T-helper 17 cell (primary cell): ENCODE results near the gene UGT2B15. TPM values are rescaled to one million over a fixed set of nuclear protein-coding genes. Genes with fewer than 3 reads are reported as not detected.
"Not testable (repeated sequence)": the region's sequence is repeated elsewhere in the genome, so short reads cannot be mapped to it uniquely, and the experiment has no call there.

ENCODE experiments used
- ATAC-seq: fragments of 150-1000 bp; cut with Tn5 transposase; 2 replicates; pipeline ENCODE4 v1.10.0; 2021; ENCODE audit warnings: mild to moderate bottlenecking, moderate library complexity
- DNase-seq, 3 donors: peaks; one replicate each; pipeline versions ENCODE4 v3.0.0 to v3.0.0-alpha.2; 2020 to 2021
- H3K9me3 ChIP-seq: one replicate; pipeline ENCODE4 v1.7.0; 2013; ENCODE audit warnings: low read length, mild to moderate bottlenecking; ENCODE audit not compliant: control insufficient read depth, poor library complexity, severe bottlenecking
- H3K27ac Mint-ChIP-seq: one replicate; pipeline ENCODE4 v1.8.0; 2022; ENCODE audit warnings: mild to moderate bottlenecking, moderate library complexity, mixed read lengths
- H3K27me3 Mint-ChIP-seq: one replicate; pipeline ENCODE4 v1.8.0; 2022; ENCODE audit warnings: mixed read lengths
- H3K36me3 Mint-ChIP-seq: one replicate; pipeline ENCODE4 v1.8.0; 2022; ENCODE audit warnings: low read depth, mixed read lengths
- H3K4me1 Mint-ChIP-seq: one replicate; pipeline ENCODE4 v1.8.0; 2022; ENCODE audit warnings: mild to moderate bottlenecking, mixed read lengths
- H3K4me3 Mint-ChIP-seq: one replicate; pipeline ENCODE4 v1.8.0; 2022; ENCODE audit warnings: mild to moderate bottlenecking, moderate library complexity, mixed read lengths
- total RNA-seq, 4 donors: library from RNA in 2 of 4; stranded (reverse) in 2 of 4; gene quantifications; one replicate each; pipeline ENCODE4 v1.2.3 and lab custom pipeline; 2022 to 2026

The UGT2B15 gene
- total RNA-seq, 2 donors from 2014 or later, result not detected

- DNase-seq, H3K4me1 Mint-ChIP-seq, H3K36me3 Mint-ChIP-seq, ATAC-seq, H3K4me3 Mint-ChIP-seq, H3K9me3 ChIP-seq, H3K27me3 Mint-ChIP-seq, H3K27ac Mint-ChIP-seq: not testable (repeated sequence)
Observed at GRCh38 chr4:68671217-68671616, 765 bp upstream of the UGT2B15 start.

DNA sequence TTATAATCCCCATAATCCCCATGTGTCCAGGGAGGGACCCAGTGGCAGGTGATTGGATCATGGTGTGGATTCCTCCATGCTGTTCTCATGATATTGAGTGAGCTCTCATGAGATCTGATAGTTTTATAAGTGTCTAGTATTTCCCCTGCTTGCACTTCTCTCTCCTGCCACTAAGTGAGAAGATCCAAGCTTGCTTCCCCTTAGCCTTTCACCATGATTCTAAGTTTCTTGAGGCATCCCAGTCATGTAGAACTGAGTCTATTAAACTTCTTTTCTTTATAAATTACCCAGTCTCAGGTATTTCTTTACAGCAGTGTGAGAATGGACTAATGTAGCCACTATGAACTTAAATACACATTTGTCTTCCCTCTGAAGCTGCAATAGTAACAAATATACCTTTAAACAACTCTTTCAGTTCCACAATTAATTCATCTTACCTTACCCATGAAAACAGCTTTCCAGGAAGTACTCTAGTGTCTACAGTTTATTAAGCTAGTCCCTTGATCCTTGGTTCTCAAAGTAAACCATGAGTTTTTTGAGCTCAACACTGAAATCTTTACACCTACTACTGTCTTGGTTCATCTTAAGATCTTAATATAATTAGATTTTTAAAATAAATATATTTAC lies 1.8 kb downstream of the UGT2B15 start:
- not testable (repeated sequence) for ATAC-seq, DNase-seq, H3K27ac Mint-ChIP-seq, H3K4me1 Mint-ChIP-seq, H3K9me3 ChIP-seq, H3K27me3 Mint-ChIP-seq, H3K4me3 Mint-ChIP-seq, H3K36me3 Mint-ChIP-seq

DNA sequence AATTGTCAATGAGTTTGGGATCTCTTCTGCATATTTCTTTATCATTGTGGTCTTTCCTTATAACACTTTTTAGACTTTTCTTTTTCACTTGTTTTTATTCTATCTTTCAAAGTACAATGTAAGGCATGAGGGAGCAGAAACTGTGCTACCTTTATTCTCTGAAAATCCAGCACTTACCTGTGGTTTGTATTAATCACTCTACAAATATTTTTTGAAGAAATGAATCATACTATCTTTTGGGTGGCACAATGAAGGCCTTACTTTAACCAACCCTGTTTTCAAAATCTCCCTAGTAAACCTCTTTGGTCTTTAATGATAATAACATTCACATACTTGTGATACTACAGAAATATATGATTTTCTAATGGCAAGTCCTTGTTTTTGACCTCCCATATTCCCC lies 2.9 kb downstream of the UGT2B15 start:
- DNase-seq, H3K36me3 Mint-ChIP-seq, H3K27ac Mint-ChIP-seq, ATAC-seq, H3K4me1 Mint-ChIP-seq, H3K9me3 ChIP-seq, H3K27me3 Mint-ChIP-seq, H3K4me3 Mint-ChIP-seq: not testable (repeated sequence)

DNA sequence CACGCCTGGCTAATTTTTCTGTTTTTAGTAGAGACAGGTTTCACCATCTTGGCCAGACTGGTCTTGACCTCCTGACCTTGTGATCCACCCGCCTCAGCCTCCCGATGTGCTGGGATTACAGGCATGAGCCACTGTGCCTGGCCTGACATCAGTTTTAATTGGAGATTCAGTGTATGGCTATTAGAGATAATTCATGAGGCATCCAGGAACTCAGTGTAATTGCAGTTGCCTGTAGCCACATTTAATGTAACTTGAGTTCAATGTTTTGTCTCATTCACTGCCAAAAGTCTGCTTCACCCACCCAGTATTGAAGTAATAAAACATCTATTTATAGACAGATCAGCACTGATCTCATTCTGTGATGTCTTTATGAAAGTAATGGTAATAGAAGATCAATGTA lies 5.7 kb downstream of the UGT2B15 start:
- not testable (repeated sequence) for DNase-seq, H3K27me3 Mint-ChIP-seq, H3K4me3 Mint-ChIP-seq, H3K27ac Mint-ChIP-seq, H3K36me3 Mint-ChIP-seq, ATAC-seq, H3K9me3 ChIP-seq, H3K4me1 Mint-ChIP-seq

- not testable (repeated sequence) for H3K4me3 Mint-ChIP-seq, H3K27me3 Mint-ChIP-seq, H3K36me3 Mint-ChIP-seq, DNase-seq, H3K27ac Mint-ChIP-seq, H3K4me1 Mint-ChIP-seq, ATAC-seq, H3K9me3 ChIP-seq
Observed at GRCh38 chr4:68662836-68663574, 7.4 kb downstream of the UGT2B15 start.

DNA sequence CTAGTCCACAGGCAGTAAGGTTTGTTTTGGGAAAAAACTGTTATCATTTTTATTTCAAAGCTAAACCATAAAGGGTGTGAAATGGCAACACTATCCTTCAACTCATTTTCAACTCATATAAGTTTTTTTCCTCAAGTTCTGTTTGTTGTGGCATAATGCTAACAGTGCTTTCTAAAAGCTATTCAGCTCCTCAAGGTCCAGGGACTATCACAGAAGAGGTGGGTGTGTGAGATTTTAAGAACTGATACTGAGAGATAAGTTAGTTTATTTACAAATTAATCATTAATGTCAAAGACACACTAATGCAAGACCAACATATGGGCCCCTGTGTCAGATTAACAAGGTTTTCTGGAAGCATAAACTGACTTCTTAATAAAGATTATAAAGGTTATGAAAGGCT lies 11.8 kb downstream of the UGT2B15 start:
- H3K9me3 ChIP-seq, result no peaks in the 10 kb centered on the region
- Mint-ChIP-seq H3K27ac (no peak overlapping the region), H3K27me3 (no peaks in the 10 kb centered on the region), H3K4me1 (no peaks in the 10 kb centered on the region), H3K36me3 (no peaks in the 10 kb centered on the region), H3K4me3 (no peak overlapping the region)
- ATAC-seq, result no peak
- DNase-seq, result no peak

DNA sequence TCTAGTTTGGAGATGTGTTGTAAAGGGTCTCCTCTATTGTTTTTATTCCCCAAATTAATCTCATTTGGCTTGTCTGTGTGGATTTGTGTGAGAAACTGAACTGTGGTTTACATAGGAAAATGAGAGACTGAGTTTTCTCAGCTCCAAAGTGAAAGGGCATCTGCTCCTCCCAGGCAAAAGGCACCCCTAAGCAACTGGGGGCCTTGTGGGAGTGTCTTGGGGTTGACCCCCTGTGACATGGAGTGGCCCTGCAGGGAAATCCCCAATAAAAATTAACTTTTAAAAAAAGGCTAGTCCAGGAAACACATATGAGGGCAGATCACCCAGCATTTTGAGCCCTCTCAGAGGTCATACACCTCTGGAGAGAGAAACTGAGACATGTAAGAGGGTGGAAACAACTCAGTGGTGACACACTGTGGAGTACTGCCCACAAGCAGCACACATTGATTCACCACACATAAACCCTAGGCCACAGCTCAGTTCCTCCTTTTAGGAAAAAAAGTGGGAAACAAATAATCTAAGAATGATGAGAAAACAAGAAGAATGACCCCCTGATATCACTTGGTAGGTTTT lies 13.3 kb downstream of the UGT2B15 start:
- not testable (repeated sequence) for H3K36me3 Mint-ChIP-seq, H3K4me3 Mint-ChIP-seq, ATAC-seq, H3K27ac Mint-ChIP-seq, H3K27me3 Mint-ChIP-seq, DNase-seq, H3K9me3 ChIP-seq, H3K4me1 Mint-ChIP-seq

- not testable (repeated sequence) for H3K4me3 Mint-ChIP-seq, ATAC-seq, H3K27me3 Mint-ChIP-seq, DNase-seq, H3K9me3 ChIP-seq, H3K36me3 Mint-ChIP-seq, H3K4me1 Mint-ChIP-seq, H3K27ac Mint-ChIP-seq
Observed at GRCh38 chr4:68656445-68656973, 13.9 kb downstream of the UGT2B15 start.

DNA sequence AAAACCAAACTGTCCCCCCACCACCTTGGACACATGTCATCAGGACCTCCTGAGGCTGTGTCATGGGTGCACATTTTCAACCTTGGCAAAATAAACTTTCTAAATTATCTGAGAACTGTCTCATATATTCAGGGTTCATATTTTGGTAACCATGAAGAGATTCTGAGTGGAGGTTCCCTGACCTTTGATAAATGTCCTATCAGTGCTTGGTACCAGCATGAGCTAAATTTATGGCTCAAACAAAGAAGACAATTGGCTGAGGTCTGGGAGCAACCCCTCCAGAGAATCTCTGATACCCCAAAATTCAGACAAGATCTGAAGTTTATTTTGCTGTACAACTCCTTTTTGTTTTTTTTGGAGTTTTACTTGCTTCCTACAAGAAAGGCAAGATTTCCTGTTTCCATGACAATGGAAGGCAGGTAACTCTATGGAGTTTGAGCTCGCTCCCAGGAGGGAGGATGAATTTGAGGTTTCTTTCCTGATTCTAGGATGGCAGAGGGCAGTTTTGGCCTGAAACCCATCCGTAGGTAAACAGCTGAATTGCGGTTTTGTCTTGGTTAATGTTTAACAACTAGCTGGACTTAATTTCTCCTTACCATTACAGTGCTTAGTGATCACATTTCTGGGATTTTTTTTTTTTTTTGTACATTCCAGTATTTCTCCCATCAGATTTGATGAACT lies 14.5 kb downstream of the UGT2B15 start:
- Mint-ChIP-seq H3K4me3 (no peak overlapping the region), H3K27ac (no peak overlapping the region), H3K4me1 (no peaks in the 10 kb centered on the region), H3K27me3 (no peaks in the 10 kb centered on the region), H3K36me3 (no peaks in the 10 kb centered on the region)
- DNase-seq, result no peak
- H3K9me3 ChIP-seq, result no peaks in the 10 kb centered on the region
- no peak for ATAC-seq

GRCh38 chr4:68654946-68655721 lies 15.3 kb downstream of the UGT2B15 start:
- H3K4me1 Mint-ChIP-seq, result no peaks in the 10 kb centered on the region
- H3K36me3 Mint-ChIP-seq, result peaks cover 2% of the 10 kb centered on the region
- ATAC-seq, result no peak
- no peak for DNase-seq
- H3K4me3 Mint-ChIP-seq, result no peak overlapping the region
- H3K27me3 Mint-ChIP-seq, result no peaks in the 10 kb centered on the region
- no peak overlapping the region for H3K27ac Mint-ChIP-seq
- H3K9me3 ChIP-seq, result no peaks in the 10 kb centered on the region

DNA sequence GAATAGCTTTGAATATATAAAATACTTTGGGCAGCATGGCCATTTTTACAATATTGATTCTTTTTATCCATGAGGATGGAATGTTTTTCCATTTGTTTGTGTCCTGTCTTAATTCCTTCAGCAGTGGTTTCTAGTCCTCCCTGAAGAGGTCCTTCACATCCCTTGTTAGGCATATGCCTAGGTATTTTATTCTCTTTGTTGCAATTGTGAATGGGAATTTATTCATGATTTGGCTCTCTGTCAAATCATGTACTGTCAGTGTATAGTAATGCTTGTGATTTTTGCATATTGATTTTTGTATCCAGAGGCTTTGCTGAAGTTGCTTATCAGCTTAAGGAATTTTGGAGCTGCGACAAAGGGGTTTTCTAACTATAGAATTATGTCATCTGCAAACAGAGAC lies 18.5 kb downstream of the UGT2B15 start:
- DNase-seq (no peak), ATAC-seq (no peak)
- Mint-ChIP-seq H3K27ac (no peak overlapping the region), H3K27me3 (no peaks in the 10 kb centered on the region), H3K36me3 (peaks cover 2% of the 10 kb centered on the region), H3K4me3 (no peak overlapping the region), H3K4me1 (no peaks in the 10 kb centered on the region)
- no peaks in the 10 kb centered on the region for H3K9me3 ChIP-seq

DNA sequence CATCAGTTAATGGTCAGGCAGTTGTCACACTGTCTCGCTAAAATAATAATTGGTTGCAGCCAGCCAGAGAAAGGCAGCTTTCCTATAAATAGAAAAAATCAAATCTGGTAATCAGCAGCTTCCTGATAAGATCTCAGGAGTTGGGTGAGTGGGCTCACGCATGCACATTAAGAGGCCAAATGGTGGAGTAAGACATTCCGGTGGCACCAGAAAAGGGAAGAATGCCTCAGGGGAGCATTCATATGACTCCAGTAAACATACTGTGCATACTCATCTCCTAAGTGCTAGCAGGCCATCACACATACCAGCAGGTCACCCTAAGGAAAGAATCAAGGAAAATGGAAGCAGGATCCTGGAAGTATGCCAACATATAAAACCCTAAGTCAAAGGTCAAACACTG lies 40.1 kb downstream of the UGT2B15 start:
- H3K27me3 Mint-ChIP-seq, result no peaks in the 10 kb centered on the region
- H3K4me1 Mint-ChIP-seq, result no peaks in the 10 kb centered on the region
- ATAC-seq, result no peak
- no peak overlapping the region for H3K4me3 Mint-ChIP-seq
- no peaks in the 10 kb centered on the region for H3K9me3 ChIP-seq
- DNase-seq, result no peak
- H3K36me3 Mint-ChIP-seq, result no peaks in the 10 kb centered on the region
- no peak overlapping the region for H3K27ac Mint-ChIP-seq

GRCh38 chr4:68622731-68623130 lies 47.7 kb downstream of the UGT2B15 start:
- DNase-seq, H3K4me1 Mint-ChIP-seq, H3K27ac Mint-ChIP-seq, ATAC-seq, H3K36me3 Mint-ChIP-seq, H3K27me3 Mint-ChIP-seq, H3K9me3 ChIP-seq, H3K4me3 Mint-ChIP-seq: not testable (repeated sequence)
